Omental fat pad (tissue), 4 donors: ENCODE data around the gene VPS51. TPM values are rescaled to one million over a fixed set of nuclear protein-coding genes. Genes with fewer than 3 reads are reported as not detected.

ENCODE experiments used
- ATAC-seq: fragments of 150-250 bp; one replicate; pipeline ENCODE4 v1.9.1; 2016; ENCODE audit warnings: mild to moderate bottlenecking, moderate library complexity; ENCODE audit not compliant: low FRiP score
- DNase-seq: peaks from one replicate; pipeline ENCODE4 v3.0.0-alpha.2; 2019; ENCODE audit warnings: low spot score
- total RNA-seq, 4 donors: library from RNA; depleted of rRNA; stranded (reverse); fragments of >200 nt; gene quantifications; one replicate each; pipeline ENCODE4 v1.1.0, GENCODE V29; 2016
- TF ChIP-seq, protein P1 (sequence below), 3 donors: fragments of 450-650 bp; IDR thresholded peaks; one replicate each; pipeline ENCODE4 v1.5.1; 2016 to 2017; ENCODE audit warnings: antibody characterized with exemption in 3 of 3, mild to moderate bottlenecking in 3 of 3, moderate library complexity in 2 of 3

VPS51 gene
- total RNA-seq, 4 donors from 2014 or later = 151 to 208 (median 192) TPM

DNA sequence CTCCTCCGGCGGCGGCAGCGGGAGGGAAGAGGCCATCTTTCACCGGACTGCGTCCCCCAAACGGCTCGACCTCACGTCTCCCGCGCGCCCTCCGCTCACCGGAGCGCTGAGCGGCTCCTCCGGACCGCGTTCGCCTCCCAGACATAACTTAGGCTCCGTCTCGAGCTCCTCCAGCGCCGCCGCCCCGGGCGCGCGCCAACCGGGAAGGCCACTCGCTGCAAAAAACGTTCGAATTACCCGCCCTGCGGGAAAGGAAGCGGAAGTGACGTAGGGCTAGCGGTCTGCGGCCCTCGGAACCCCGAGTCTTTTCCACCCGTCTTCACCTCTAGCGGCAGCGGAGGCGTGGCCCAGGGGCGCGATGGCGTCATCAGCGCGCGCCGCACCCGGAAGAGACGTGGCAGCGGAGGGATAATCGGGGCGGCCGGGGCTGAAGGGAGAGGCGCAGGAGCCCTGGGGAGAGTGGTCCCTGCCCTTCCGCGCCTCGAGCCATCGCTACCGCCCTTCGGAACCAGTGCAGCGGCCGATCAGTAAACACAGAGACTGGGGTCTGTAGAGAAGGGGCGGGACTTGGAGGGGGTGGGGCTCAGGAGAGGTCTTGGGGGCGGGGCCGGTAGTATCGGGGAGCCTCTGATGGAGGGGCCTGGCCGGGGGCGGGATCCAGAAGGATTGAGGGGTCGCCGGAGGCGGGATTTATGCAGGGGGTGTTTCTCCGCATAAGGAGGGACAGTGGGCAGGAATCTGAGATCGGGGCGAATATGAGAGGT is 12.0 kb upstream of the VPS51 start, which contains the start of the genes CDCA5 and ZFPL1:
CDCA5 (minus strand) TSS at position 207 of the 764 bp plus-strand sequence; CDS start at position 145, 62 bp downstream.
ZFPL1 (plus strand) TSS at position 389 of the 764 bp plus-strand sequence. CDS start 477 bp downstream, outside the sequence.
- DNase-seq (peak; percentile 83), ATAC-seq (peak; percentile 91)
- TF ChIP-seq, protein P1, sequence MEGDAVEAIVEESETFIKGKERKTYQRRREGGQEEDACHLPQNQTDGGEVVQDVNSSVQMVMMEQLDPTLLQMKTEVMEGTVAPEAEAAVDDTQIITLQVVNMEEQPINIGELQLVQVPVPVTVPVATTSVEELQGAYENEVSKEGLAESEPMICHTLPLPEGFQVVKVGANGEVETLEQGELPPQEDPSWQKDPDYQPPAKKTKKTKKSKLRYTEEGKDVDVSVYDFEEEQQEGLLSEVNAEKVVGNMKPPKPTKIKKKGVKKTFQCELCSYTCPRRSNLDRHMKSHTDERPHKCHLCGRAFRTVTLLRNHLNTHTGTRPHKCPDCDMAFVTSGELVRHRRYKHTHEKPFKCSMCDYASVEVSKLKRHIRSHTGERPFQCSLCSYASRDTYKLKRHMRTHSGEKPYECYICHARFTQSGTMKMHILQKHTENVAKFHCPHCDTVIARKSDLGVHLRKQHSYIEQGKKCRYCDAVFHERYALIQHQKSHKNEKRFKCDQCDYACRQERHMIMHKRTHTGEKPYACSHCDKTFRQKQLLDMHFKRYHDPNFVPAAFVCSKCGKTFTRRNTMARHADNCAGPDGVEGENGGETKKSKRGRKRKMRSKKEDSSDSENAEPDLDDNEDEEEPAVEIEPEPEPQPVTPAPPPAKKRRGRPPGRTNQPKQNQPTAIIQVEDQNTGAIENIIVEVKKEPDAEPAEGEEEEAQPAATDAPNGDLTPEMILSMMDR (IDR thresholded peaks at IDR 0.05) = no peak

DNA sequence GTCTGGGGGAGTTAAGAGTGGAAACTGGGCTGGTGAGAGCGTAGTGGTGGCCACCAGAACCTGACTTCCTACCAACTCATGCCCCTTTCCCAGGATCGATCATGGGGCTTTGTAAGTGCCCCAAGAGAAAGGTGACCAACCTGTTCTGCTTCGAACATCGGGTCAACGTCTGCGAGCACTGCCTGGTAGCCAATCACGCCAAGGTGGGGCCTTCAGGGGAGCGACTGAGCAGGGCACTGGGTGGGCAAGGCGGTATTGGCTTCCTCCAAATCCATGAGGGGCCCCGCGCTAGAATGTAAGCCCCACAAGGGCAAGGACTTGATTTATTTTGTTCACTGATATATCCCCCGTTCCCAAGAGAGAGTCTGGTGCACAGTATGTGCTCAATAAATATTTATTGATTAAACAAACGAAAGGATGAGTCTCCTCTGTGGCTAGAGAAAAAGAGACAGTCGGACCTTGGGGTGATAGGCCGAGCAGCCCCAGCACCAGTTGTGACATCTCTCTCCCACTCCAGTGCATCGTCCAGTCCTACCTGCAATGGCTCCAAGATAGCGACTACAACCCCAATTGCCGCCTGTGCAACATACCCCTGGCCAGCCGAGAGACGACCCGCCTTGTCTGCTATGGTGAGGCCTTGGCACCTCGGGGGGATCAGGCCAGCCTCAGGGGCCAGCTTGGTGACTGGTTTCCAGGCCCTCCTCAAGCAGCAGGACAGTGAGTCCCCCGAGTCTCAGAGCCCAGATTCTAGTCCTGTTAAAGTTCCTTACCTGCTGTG is 11.2 kb upstream of the VPS51 start:
- TF ChIP-seq, protein P1 (IDR thresholded peaks at IDR 0.05) = no peak
- ATAC-seq = no peak
- DNase-seq = no peak

DNA sequence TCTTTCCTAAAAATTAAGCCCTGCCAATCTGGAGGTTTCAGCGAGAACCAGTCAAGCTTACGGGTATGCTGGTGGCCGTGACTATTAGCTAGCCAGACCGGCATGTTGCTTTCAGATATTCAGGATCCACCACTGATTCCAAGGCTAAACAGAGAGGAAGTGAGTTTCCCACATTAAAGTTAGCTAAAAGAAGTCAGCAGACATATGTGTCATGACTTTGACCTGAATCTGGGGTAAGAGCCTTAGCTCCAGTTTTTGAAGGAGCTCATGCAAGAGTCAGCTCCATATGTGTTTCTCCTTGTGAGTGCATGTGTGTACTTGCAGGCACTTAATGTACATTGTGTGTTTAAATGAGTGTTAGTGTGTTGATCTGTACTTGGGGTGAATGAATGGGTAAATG is 10.6 kb upstream of the VPS51 start:
- no peak for ATAC-seq

DNA sequence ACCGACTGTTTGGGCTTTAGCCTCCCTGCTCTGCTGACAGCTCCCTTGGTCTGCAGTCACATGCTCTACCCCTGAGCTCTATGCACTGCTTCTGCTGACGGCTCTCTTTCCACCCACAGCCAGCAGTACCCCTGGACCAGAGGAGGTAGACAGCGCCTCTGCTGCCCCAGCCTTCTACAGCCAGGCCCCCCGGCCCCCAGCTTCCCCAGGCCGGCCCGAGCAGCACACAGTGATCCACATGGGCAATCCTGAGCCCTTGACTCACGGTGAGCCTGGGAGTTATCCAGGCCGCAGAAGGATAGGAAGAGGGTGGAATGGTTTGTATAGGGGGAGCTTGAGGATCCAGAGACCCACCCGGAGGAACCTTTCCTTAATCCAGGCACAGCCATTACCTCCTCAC is 9.2 kb upstream of the VPS51 start:
- no peak for ATAC-seq
- no peak for DNase-seq
- TF ChIP-seq, protein P1 (IDR thresholded peaks at IDR 0.05) = no peak

More for the DNA sequence above, 10.6 kb upstream of the VPS51 start:
- DNase-seq = no peak
- TF ChIP-seq, protein P1 (IDR thresholded peaks at IDR 0.05) = no peak

DNA sequence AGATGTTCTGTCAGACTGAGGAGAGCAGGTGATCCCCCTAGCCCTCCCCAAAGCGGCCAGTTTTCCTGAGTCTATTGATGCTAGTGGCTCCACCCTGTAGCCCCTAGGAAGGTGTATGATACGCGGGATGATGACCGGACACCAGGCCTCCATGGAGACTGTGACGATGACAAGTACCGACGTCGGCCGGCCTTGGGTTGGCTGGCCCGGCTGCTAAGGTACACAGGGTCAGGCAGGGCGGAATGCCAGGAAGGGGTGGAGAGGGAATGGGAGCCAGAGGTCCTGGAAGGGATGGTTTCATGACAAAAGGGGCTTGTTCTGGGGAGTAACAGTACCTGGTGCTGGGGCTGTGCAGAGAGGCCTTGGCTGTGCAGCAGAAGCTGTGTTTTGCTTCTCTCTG is 8.8 kb upstream of the VPS51 start:
- TF ChIP-seq, protein P1 (IDR thresholded peaks at IDR 0.05) = no peak
- ATAC-seq = no peak
- DNase-seq = no peak

DNA sequence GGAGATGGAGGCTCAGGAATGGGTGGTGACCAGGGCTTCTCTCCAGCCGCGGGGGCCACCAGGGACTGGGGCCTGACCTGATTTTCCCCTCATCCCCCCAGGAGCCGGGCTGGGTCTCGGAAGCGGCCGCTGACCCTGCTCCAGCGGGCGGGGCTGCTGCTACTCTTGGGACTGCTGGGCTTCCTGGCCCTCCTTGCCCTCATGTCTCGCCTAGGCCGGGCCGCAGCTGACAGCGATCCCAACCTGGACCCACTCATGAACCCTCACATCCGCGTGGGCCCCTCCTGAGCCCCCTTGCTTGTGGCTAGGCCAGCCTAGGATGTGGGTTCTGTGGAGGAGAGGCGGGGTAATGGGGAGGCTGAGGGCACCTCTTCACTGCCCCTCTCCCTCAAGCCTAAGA is 8.2 kb upstream of the VPS51 start:
- TF ChIP-seq, protein P1 (IDR thresholded peaks at IDR 0.05) = no peak
- ATAC-seq = no peak
- no peak for DNase-seq
